Measurements from ENCODE around the gene FAM168A. TPM values are rescaled to one million over a fixed set of nuclear protein-coding genes. Genes with fewer than 3 reads are reported as not detected.

Gene FAM168A
- total RNA-seq, 3 donors from 2014 or later (not counting 1 experiment from before 2014, with no cell fraction given): 27.4 to 39.8 (median 30.4) TPM

DNA sequence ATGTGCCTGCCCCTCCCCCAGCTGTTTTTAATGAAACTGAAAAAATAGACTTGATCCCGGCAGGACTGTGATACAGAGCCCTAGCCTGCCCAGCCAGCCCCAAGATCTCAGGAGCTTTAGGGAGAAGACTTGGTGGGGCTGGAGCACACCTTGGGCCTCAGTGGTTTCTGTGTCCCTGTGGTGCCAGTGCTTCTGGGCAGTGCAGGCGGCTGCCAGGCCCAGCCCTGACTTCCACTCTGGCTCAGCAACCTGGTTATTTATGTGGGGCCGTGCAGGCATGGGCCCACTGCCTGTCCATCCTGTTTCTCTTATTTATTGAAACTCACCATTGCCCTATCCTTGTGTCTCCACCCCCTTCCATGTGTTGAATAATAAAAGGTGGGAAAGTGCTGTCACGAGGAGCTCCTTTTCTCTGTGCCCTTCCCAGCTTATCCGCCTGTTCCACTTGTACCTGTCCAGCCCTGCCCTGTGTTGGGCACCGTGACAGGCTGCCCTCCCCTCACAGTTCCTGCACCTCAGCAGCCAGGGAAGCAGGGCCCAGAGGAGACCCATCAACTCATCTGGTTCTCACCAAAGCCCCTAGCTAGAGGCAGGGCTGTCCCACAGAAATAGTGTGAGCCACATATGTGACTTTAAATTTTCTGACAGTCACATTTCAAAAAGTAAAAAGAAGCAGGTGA is 201.5 kb downstream of the FAM168A start:
- Mint-ChIP-seq H3K27ac (peak overlapping the region; percentile 81), H3K4me1 (peaks cover 0 to 20% of the 10 kb centered on the region in 2 donors), H3K27me3 (ENCODE audit: low read depth in 2 of 2) (no peaks in the 10 kb centered on the region), H3K4me3 (peak overlapping the region; percentile 68), H3K9me3 (no peaks in the 10 kb centered on the region), H3K36me3 (no peaks in the 10 kb centered on the region)
- H3K4me1 ChIP-seq (ENCODE audit: control insufficient read depth, insufficient read depth, low read length): no peaks in the 10 kb centered on the region
- DNase-seq (no peak), ATAC-seq (no peak)
- TF ChIP-seq, protein P1, sequence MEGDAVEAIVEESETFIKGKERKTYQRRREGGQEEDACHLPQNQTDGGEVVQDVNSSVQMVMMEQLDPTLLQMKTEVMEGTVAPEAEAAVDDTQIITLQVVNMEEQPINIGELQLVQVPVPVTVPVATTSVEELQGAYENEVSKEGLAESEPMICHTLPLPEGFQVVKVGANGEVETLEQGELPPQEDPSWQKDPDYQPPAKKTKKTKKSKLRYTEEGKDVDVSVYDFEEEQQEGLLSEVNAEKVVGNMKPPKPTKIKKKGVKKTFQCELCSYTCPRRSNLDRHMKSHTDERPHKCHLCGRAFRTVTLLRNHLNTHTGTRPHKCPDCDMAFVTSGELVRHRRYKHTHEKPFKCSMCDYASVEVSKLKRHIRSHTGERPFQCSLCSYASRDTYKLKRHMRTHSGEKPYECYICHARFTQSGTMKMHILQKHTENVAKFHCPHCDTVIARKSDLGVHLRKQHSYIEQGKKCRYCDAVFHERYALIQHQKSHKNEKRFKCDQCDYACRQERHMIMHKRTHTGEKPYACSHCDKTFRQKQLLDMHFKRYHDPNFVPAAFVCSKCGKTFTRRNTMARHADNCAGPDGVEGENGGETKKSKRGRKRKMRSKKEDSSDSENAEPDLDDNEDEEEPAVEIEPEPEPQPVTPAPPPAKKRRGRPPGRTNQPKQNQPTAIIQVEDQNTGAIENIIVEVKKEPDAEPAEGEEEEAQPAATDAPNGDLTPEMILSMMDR (IDR thresholded peaks at IDR 0.05): no peak
- no peaks in the 10 kb centered on the region for H3K27me3 ChIP-seq (ENCODE audit: control insufficient read depth, insufficient read depth, low read length)
- H3K36me3 ChIP-seq (ENCODE audit: control insufficient read depth, insufficient read depth, low read length): peaks cover 16% of the 10 kb centered on the region
- no peak overlapping the region for H3K27ac ChIP-seq (ENCODE audit: low read length)
- H3K4me3 ChIP-seq (ENCODE audit: low read length): no peak overlapping the region
- intact Hi-C loops (cut with micrococcal nuclease): no loop called here
- 95% methylated on average over 6 of the region's 6 CpGs for WGBS (ENCODE audit: insufficient coverage)
- no peaks in the 10 kb centered on the region for H3K9me3 ChIP-seq (ENCODE audit: control insufficient read depth, insufficient read depth, low read length)

DNA sequence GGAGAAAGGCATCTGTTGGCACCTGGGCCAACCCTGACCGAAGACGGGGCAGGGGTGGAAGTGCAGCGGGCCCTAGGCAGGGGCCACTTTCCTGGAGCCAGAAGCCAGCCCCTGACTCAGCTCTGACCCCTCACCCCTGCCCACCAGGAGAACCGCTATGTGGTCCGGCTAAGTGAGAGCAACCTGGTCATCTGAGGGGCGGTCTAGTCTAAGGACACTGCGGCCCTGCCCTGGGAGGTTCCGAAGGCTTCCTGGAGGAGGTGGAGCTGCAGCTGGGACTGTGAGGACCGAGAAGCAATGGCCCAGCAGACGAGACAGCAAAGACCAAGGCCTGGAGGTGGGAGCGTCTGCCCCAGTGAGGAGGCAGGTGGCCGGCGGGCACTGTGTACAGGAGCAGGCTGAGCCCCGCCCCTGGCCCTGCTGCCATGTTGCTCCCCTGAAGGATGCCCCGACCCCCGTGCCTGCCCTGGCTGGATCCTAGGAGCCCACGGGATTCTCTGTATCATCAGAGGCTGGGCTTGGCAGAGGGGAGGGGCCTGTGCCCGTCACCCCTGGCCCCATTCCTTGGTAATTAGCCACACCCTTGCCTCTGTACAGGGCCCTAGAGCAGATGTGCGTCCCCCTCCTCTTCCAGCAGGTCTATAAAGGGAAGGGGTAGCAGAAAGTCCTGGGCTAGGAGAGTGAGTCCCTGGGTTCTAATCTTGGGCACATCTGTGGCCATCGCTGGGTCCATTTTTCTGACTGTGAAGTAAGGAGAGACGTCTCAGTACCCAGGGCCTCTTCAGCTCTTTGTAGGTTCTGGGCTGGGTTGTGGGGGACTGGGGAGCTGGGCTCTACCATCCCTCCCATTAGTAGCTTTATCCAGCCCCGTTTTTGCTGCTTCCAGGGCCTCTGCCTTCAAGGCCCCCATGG is 202.4 kb downstream of the FAM168A start:
- Mint-ChIP-seq H3K9me3 (no peaks in the 10 kb centered on the region), H3K27me3 (ENCODE audit: low read depth in 2 of 2) (no peaks in the 10 kb centered on the region), H3K4me1 (peaks cover 0 to 20% of the 10 kb centered on the region in 2 donors), H3K36me3 (no peaks in the 10 kb centered on the region), H3K4me3 (peak overlapping the region; percentile 25), H3K27ac (peak overlapping the region; percentile 81)
- no peak overlapping the region for H3K4me3 ChIP-seq (ENCODE audit: low read length)
- H3K27me3 ChIP-seq (ENCODE audit: control insufficient read depth, insufficient read depth, low read length): no peaks in the 10 kb centered on the region
- H3K36me3 ChIP-seq (ENCODE audit: control insufficient read depth, insufficient read depth, low read length): peaks cover 16% of the 10 kb centered on the region
- intact Hi-C loops (cut with micrococcal nuclease): no loop called here
- peak in 1 of 3 donors; percentile 2 for ATAC-seq
- WGBS (ENCODE audit: insufficient coverage): 96% methylated on average over 22 of the region's 22 CpGs
- no peak for DNase-seq
- H3K9me3 ChIP-seq (ENCODE audit: control insufficient read depth, insufficient read depth, low read length): no peaks in the 10 kb centered on the region
- TF ChIP-seq, protein P1 (IDR thresholded peaks at IDR 0.05): no peak
- no peaks in the 10 kb centered on the region for H3K4me1 ChIP-seq (ENCODE audit: control insufficient read depth, insufficient read depth, low read length)
- no peak overlapping the region for H3K27ac ChIP-seq (ENCODE audit: low read length)

DNA sequence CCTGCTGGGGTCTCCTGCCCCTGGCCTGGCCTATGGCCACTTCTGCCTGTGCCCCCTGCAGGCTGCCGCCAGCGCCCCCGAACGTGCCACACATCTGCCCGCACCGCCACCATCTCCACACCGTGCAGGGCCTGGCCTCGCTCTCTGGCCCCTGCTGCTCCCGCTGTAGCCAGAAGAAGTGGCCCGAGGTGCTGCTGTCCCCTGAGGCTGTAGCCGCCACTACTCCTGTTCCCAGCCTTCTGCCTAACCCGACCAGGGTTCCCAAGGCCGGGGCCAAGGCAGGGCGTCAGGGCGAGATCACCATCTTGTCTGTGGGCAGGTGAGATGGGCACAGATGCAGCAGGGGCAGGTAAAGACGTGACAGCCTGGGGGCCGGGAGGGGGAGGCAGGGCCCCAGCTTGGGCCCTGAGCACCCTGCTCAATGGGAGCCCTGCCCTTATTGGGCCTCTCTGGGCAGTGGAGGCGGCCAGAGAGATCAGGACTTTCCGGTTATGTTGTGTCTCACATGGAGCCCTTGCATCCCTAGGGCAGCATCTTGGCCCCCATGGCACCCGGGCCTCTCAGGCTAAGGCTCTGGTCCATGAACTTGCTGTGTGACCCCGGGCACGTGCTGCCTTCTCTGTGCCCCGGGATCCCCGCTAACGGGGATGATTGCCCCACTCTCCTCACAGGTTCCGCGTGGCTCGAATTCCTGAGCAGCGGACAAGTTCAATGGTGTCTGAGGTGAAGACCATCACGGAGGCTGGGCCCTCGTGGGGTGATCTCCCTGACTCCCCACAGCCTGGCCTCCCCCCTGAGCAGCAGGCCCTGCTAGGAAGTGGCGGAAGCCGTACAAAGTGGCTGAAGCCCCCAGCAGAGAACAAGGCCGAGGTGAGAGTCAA is 203.3 kb downstream of the FAM168A start:
- Mint-ChIP-seq H3K27ac (peak overlapping the region; percentile 81), H3K4me3 (peak overlapping the region; percentile 42), H3K4me1 (peaks cover 6 to 26% of the 10 kb centered on the region in 2 donors), H3K9me3 (no peaks in the 10 kb centered on the region), H3K27me3 (ENCODE audit: low read depth in 2 of 2) (no peaks in the 10 kb centered on the region), H3K36me3 (no peaks in the 10 kb centered on the region)
- no peak overlapping the region for H3K4me3 ChIP-seq (ENCODE audit: low read length)
- 97% methylated on average over 34 of the region's 34 CpGs for WGBS (ENCODE audit: insufficient coverage)
- H3K4me1 ChIP-seq (ENCODE audit: control insufficient read depth, insufficient read depth, low read length): peaks cover 6% of the 10 kb centered on the region
- DNase-seq (no peak), ATAC-seq (no peak)
- H3K9me3 ChIP-seq (ENCODE audit: control insufficient read depth, insufficient read depth, low read length): no peaks in the 10 kb centered on the region
- peaks cover 19% of the 10 kb centered on the region for H3K36me3 ChIP-seq (ENCODE audit: control insufficient read depth, insufficient read depth, low read length)
- TF ChIP-seq, protein P1 (IDR thresholded peaks at IDR 0.05): no peak
- H3K27ac ChIP-seq (ENCODE audit: low read length): no peak overlapping the region
- no peaks in the 10 kb centered on the region for H3K27me3 ChIP-seq (ENCODE audit: control insufficient read depth, insufficient read depth, low read length)
- intact Hi-C loops (cut with micrococcal nuclease): no loop called here

All from natural killer cell (primary cell).